Lower leg skin (tissue), 4 donors: ENCODE measurements around the gene CCDC71. TPM values are rescaled to one million over a fixed set of nuclear protein-coding genes. Genes with fewer than 3 reads are reported as not detected.

ENCODE experiments used
- DNase-seq, 2 donors: peaks; one replicate each; pipeline ENCODE4 v3.0.0-alpha.2; 2019; ENCODE audit warnings: low spot score in 2 of 2
- H3K4me3 ChIP-seq: fragments of 200-600 bp; sonication (generic); 2 replicates; pipeline ENCODE4 v1.5.1; 2017; ENCODE audit warnings: mild to moderate bottlenecking, low read depth; ENCODE audit not compliant: poor library complexity, severe bottlenecking
- POLR2A ChIP-seq, 2 donors: fragments of 450-650 bp; IDR thresholded peaks; one replicate each; pipeline ENCODE4 v1.6.1; 2016 to 2017; ENCODE audit warnings: antibody characterized with exemption in 2 of 2, mild to moderate bottlenecking in 1 of 2, moderate library complexity in 1 of 2
- WGBS, 2 donors: methylation state at CpG; one replicate each; pipeline ENCODE4 v1.1.5; 2018; 5-methylcytosine and 5-hydroxymethylcytosine counted together
- intact Hi-C: fragments of 100-400 bp; cut with DNase I; formaldehyde crosslinking; loops from one replicate; pipeline ENCODE4 v1.15.0; 2023; ENCODE audit warnings: low total_unique reads
- total RNA-seq, 4 donors: library from RNA; depleted of rRNA; stranded (reverse); fragments of >200 nt; gene quantifications; one replicate each; pipeline ENCODE4 v1.1.0, GENCODE V29; 2016
- TF ChIP-seq, protein P1 (sequence below), 3 donors: fragments of 450-650 bp; IDR thresholded peaks; one replicate each; pipeline ENCODE4 v1.5.1; 2016; ENCODE audit warnings: antibody characterized with exemption in 3 of 3, mild to moderate bottlenecking in 3 of 3, moderate library complexity in 2 of 3

CCDC71 gene
- total RNA-seq, 4 donors from 2014 or later = 28.0 to 39.9 (median 33.7) TPM

GRCh38 chr3:49180116-49180515 is 14.0 kb upstream of the CCDC71 start:
- no peak overlapping the region for H3K4me3 ChIP-seq
- no peak for DNase-seq
- intact Hi-C loops = no loop called here
- no peak for TF ChIP-seq POLR2A (IDR thresholded peaks at IDR 0.05)
- TF ChIP-seq, protein P1, sequence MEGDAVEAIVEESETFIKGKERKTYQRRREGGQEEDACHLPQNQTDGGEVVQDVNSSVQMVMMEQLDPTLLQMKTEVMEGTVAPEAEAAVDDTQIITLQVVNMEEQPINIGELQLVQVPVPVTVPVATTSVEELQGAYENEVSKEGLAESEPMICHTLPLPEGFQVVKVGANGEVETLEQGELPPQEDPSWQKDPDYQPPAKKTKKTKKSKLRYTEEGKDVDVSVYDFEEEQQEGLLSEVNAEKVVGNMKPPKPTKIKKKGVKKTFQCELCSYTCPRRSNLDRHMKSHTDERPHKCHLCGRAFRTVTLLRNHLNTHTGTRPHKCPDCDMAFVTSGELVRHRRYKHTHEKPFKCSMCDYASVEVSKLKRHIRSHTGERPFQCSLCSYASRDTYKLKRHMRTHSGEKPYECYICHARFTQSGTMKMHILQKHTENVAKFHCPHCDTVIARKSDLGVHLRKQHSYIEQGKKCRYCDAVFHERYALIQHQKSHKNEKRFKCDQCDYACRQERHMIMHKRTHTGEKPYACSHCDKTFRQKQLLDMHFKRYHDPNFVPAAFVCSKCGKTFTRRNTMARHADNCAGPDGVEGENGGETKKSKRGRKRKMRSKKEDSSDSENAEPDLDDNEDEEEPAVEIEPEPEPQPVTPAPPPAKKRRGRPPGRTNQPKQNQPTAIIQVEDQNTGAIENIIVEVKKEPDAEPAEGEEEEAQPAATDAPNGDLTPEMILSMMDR (IDR thresholded peaks at IDR 0.05) = no peak

DNA sequence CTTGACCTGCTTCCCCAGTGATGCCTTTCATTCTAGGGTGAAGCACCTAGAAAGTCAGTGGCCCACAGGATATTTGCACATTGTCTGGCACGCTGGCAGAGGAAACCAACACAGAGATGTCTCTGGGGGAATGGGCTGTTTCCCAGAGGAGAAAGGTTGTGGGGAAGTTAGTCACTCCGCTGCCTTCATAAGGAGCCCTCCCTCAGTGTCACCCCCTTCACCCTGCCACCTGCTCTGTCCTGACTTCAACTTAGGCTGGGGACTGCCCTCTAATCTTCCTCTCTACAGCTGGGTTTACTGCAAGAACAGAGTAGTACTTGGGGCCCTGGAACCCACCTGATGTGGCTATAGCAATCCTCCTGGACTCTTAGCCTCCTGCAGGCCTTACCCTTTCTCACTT is 10.9 kb upstream of the CCDC71 start:
- intact Hi-C loops = loop anchor here (10.0 kb wide), 1 partner anchor 268 kb away; no protein-coding TSS in a partner anchor
- no peak for DNase-seq
- TF ChIP-seq POLR2A (IDR thresholded peaks at IDR 0.05) = no peak
- TF ChIP-seq, protein P1 (IDR thresholded peaks at IDR 0.05) = no peak
- WGBS, 2 donors = 73 to 80% methylated on average over 2 of the region's 2 CpGs
- no peak overlapping the region for H3K4me3 ChIP-seq

- TF ChIP-seq, protein P1 (IDR thresholded peaks at IDR 0.05) = no peak
- no peak for TF ChIP-seq POLR2A (IDR thresholded peaks at IDR 0.05)
- intact Hi-C loops = loop anchor here (10.0 kb wide), 1 partner anchor 269 kb away; no protein-coding TSS in a partner anchor
- 80 to 90% methylated on average over 1 to 8 of the region's 8 CpGs for WGBS, 2 donors
- H3K4me3 ChIP-seq = no peak overlapping the region
- no peak for DNase-seq
Observed at GRCh38 chr3:49175530-49175929, 9.4 kb upstream of the CCDC71 start.

DNA sequence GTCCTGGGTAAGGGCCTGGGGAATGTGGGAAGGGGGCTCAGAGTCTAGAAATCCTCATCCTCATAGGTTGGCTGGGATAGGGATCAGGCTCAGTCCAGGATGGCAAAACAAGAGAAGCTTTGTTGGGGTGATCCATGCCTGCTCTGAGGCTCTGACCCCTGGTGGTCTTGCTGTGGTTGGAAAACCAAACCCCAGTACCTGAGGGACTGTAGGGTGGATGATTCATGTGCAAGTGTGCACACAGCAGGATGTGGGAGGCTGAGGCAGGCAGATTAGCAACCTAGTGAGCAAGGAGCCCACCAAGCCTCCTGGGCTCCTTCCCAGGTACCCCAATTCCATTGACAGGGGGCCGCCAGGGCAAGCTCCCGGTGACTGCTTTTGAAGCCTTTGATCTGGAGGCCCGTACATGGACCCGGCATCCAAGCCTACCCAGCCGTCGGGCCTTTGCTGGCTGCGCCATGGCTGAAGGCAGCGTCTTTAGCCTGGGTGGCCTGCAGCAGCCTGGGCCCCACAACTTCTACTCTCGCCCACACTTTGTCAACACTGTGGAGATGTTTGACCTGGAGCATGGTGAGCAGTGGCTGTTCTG is 8.4 kb upstream of the CCDC71 start:
- TF ChIP-seq, protein P1 (IDR thresholded peaks at IDR 0.05) = no peak
- TF ChIP-seq POLR2A (IDR thresholded peaks at IDR 0.05) = no peak
- H3K4me3 ChIP-seq = no peak overlapping the region
- intact Hi-C loops = loop anchor here (10.0 kb wide), 1 partner anchor 270 kb away; no protein-coding TSS in a partner anchor
- 85 to 97% methylated on average over 7 of the region's 9 CpGs for WGBS, 2 donors
- DNase-seq = no peak

- intact Hi-C loops = loop anchor here (10.0 kb wide), 1 partner anchor 271 kb away; no protein-coding TSS in a partner anchor
- WGBS, 2 donors = 30 to 40% methylated on average over 4 of the region's 4 CpGs
- no peak overlapping the region for H3K4me3 ChIP-seq
- DNase-seq = no peak
- TF ChIP-seq POLR2A (IDR thresholded peaks at IDR 0.05) = no peak
- TF ChIP-seq, protein P1 (IDR thresholded peaks at IDR 0.05) = no peak
Observed at GRCh38 chr3:49173792-49174170, 7.7 kb upstream of the CCDC71 start.
